Testis (tissue), 3 donors: ENCODE data around the gene AGGF1. TPM values are rescaled to one million over a fixed set of nuclear protein-coding genes. Genes with fewer than 3 reads are reported as not detected.
"Not testable (repeated sequence)": the region's sequence is repeated elsewhere in the genome, so short reads cannot be mapped to it uniquely, and the experiment has no call there.

Source experiments
- DNase-seq: peaks from one replicate; pipeline ENCODE4 v3.0.0-alpha.2; 2019
- H3K27ac ChIP-seq, 2 donors: fragments of 200-600 bp; sonication (generic); one replicate each; pipeline ENCODE4 v1.5.1; 2019
- H3K27me3 ChIP-seq: fragments of 200-600 bp; sonication (generic); one replicate; pipeline ENCODE4 v1.5.1; 2019
- H3K36me3 ChIP-seq: fragments of 200-600 bp; sonication (generic); one replicate; pipeline ENCODE4 v1.5.1; 2017; ENCODE audit warnings: low read depth; ENCODE audit errors: missing control alignments
- H3K4me1 ChIP-seq: fragments of 200-600 bp; sonication (generic); one replicate; pipeline ENCODE4 v1.5.1; 2019
- H3K4me3 ChIP-seq, 2 donors: fragments of 200-600 bp; sonication (generic); one replicate each; pipeline ENCODE4 v1.5.1; 2017 to 2019
- H3K9me3 ChIP-seq: fragments of 200-600 bp; sonication (generic); one replicate; pipeline ENCODE4 v1.5.1; 2017
- POLR2A ChIP-seq: fragments of 450-650 bp; IDR thresholded peaks from one replicate; pipeline ENCODE4 v1.6.1; 2017; ENCODE audit warnings: antibody characterized with exemption, mild to moderate bottlenecking, moderate library complexity
- WGBS, 2 donors: methylation state at CpG; one replicate each; pipeline ENCODE4 v1.1.5; 2018; 5-methylcytosine and 5-hydroxymethylcytosine counted together
- intact Hi-C: fragments of 100-400 bp; cut with DNase I; formaldehyde crosslinking; loops from one replicate; pipeline ENCODE4 v1.15.1; 2023; ENCODE audit warnings: low total_unique reads
- polyA plus RNA-seq: library from polyadenylated mRNA; stranded (reverse); fragments of 350-450 nt; fragmentation: Illumina TruSeq; extraction: RNeasy Lipid Tissue Mini Kit (QIAGEN cat#74804); gene quantifications from one replicate; pipeline ENCODE4 v1.2.3, GENCODE V29; 2014; ENCODE audit warnings: low read depth, low replicate concordance; ENCODE audit not compliant: insufficient read depth
- total RNA-seq, 2 donors: library from RNA; depleted of rRNA; stranded (reverse); fragments of >200 nt; gene quantifications; one replicate each; pipeline ENCODE4 v1.2.3, GENCODE V29; 2016
- TF ChIP-seq, protein P1 (sequence below), 3 experiments: fragments of 450-650 bp in 2 of 3; fragments of 200-600 bp in 1 of 3; sonication (generic) in 1 of 3; IDR thresholded peaks; one replicate each; pipeline ENCODE4 v1.5.1; 2016 to 2019; ENCODE audit warnings: antibody characterized with exemption in 3 of 3, mild to moderate bottlenecking in 2 of 3, moderate library complexity in 1 of 3

The AGGF1 gene
- total and polyA plus RNA-seq, 3 donors from 2014 or later = 22.8 to 58.0 (median 50.4) TPM

DNA sequence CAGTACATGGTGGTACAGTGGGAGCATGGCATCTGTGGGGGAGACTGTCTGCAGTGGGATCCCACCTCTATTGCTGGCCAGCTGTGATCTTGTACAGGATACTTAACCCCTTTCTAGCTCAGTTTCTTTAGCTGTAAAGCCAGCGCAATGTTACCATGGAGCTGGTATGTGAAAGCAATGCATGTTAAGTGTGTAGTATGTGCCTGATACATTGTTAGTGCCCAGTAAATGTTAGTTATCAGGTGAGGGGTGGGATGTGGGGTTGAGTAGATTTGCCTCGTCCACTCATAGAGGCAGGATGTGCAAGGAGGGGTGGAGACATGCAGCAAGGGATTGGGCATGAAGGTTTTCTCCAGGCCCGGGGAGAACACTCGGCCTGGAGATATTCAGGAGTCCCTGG, 44.5 kb downstream of the AGGF1 start:
- WGBS, 2 donors = 75 to 83% methylated on average over 4 of the region's 4 CpGs
- intact Hi-C loops = no loop called here

GRCh38 chr5:77076961-77077828, 47.0 kb downstream of the AGGF1 start:
- no peaks in the 10 kb centered on the region for H3K27me3 ChIP-seq
- TF ChIP-seq POLR2A = no peak
- TF ChIP-seq, protein P1, sequence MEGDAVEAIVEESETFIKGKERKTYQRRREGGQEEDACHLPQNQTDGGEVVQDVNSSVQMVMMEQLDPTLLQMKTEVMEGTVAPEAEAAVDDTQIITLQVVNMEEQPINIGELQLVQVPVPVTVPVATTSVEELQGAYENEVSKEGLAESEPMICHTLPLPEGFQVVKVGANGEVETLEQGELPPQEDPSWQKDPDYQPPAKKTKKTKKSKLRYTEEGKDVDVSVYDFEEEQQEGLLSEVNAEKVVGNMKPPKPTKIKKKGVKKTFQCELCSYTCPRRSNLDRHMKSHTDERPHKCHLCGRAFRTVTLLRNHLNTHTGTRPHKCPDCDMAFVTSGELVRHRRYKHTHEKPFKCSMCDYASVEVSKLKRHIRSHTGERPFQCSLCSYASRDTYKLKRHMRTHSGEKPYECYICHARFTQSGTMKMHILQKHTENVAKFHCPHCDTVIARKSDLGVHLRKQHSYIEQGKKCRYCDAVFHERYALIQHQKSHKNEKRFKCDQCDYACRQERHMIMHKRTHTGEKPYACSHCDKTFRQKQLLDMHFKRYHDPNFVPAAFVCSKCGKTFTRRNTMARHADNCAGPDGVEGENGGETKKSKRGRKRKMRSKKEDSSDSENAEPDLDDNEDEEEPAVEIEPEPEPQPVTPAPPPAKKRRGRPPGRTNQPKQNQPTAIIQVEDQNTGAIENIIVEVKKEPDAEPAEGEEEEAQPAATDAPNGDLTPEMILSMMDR (IDR thresholded peaks at IDR 0.05) = peak; percentile 36 to 67 (median 47)
- peak overlapping the region; percentile 56 to 57 for H3K4me3 ChIP-seq
- intact Hi-C loops = no loop called here
- no peaks in the 10 kb centered on the region for H3K4me1 ChIP-seq
- no peaks in the 10 kb centered on the region for H3K9me3 ChIP-seq
- peak overlapping the region; percentile 14 to 72 for H3K27ac ChIP-seq
- H3K36me3 ChIP-seq = no peaks in the 10 kb centered on the region
- 19 to 42% methylated on average over 16 to 43 of the region's 105 CpGs for WGBS, 2 donors
- DNase-seq = peak; percentile 62

More for the DNA sequence above, 44.5 kb downstream of the AGGF1 start:
- TF ChIP-seq, protein P1 (IDR thresholded peaks at IDR 0.05) = no peak
- no peak for TF ChIP-seq POLR2A
- H3K27me3 ChIP-seq = no peaks in the 10 kb centered on the region
- no peak overlapping the region for H3K27ac ChIP-seq
- no peaks in the 10 kb centered on the region for H3K36me3 ChIP-seq
- no peak overlapping the region for H3K4me3 ChIP-seq
- H3K4me1 ChIP-seq = no peaks in the 10 kb centered on the region
- no peak for DNase-seq
- H3K9me3 ChIP-seq = no peaks in the 10 kb centered on the region

DNA sequence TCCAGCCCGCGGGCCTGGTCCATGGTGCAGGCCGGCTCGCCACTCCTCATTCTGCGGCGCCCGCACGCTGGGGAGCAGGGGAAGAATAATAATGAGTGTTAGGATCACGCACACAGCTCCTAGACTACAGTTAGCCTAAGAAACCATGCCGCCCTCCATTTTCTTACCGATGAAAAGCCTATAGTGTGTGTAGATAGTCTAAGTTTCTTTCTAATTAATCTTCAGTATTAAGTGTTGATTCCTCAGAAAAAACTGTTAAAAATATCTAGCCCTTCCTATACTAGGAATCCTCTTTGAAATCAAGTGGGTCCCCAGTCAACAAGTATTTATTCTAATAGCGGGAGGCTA, 47.6 kb downstream of the AGGF1 start:
- DNase-seq = no peak
- H3K27me3 ChIP-seq = no peaks in the 10 kb centered on the region
- H3K36me3 ChIP-seq = no peaks in the 10 kb centered on the region
- TF ChIP-seq POLR2A = no peak
- TF ChIP-seq, protein P1 (IDR thresholded peaks at IDR 0.05) = no peak
- H3K9me3 ChIP-seq = no peaks in the 10 kb centered on the region
- intact Hi-C loops = no loop called here
- WGBS, 2 donors = 47 to 69% methylated on average over 6 to 11 of the region's 12 CpGs
- H3K4me3 ChIP-seq = peak overlapping the region; percentile 47 to 57
- H3K4me1 ChIP-seq = no peaks in the 10 kb centered on the region
- peak overlapping the region in 1 of 2 donors; percentile 72 for H3K27ac ChIP-seq

- H3K4me1 ChIP-seq, H3K9me3 ChIP-seq, intact Hi-C loops, DNase-seq, H3K36me3 ChIP-seq, H3K4me3 ChIP-seq, H3K27ac ChIP-seq, H3K27me3 ChIP-seq: not testable (repeated sequence)
- 91 to 97% methylated on average over 11 of the region's 11 CpGs for WGBS, 2 donors
Observed at GRCh38 chr5:77080479-77080878, 50.3 kb downstream of the AGGF1 start.

DNA sequence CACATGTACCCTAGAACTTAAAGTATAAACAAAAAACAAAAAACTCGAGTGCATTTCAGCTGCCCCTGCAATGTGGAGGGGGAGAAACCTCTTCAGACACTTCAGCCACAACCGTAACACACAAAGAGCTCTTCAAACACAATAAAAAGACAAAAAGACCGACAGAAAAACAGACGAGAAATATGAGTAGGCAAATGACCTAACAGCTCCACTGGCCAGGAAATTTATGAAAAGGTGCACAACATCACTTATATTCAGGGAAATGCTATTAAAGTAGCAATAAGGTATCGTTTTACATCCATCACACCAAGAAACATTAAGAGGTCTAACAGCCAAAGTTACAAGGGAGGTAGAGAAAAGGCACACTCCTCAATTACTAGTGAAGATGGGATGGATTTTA, 50.7 kb downstream of the AGGF1 start:
- no peak overlapping the region for H3K27ac ChIP-seq

More for the DNA sequence above, 50.7 kb downstream of the AGGF1 start:
- H3K9me3 ChIP-seq = no peaks in the 10 kb centered on the region
- intact Hi-C loops = no loop called here
- DNase-seq = no peak
- no peaks in the 10 kb centered on the region for H3K36me3 ChIP-seq
- TF ChIP-seq, protein P1 (IDR thresholded peaks at IDR 0.05) = no peak
- no peaks in the 10 kb centered on the region for H3K4me1 ChIP-seq
- no peaks in the 10 kb centered on the region for H3K27me3 ChIP-seq
- no peak overlapping the region for H3K4me3 ChIP-seq
- WGBS, 2 donors = 77 to 89% methylated on average over 5 of the region's 5 CpGs
